Upper lobe of left lung (tissue), 4 donors: ENCODE results near the gene B3GALNT1.

ENCODE experiments used
- CTCF ChIP-seq, 6 experiments: fragments of 450-650 bp in 4 of 6; fragments of 200-600 bp in 2 of 6; sonication (generic) in 2 of 6; IDR thresholded peaks; one replicate each; pipeline ENCODE4 v1.5.1; 2016 to 2019; ENCODE audit warnings: antibody characterized with exemption in 6 of 6
- POLR2A ChIP-seq, 4 donors: fragments of 450-650 bp; IDR thresholded peaks; one replicate each; pipeline ENCODE4 v1.5.1; 2016 to 2017; ENCODE audit warnings: antibody characterized with exemption in 4 of 4, mild to moderate bottlenecking in 2 of 4
- POLR2AphosphoS5 ChIP-seq, 2 donors: sonication (generic); formaldehyde crosslinking; IDR thresholded peaks; one replicate each; pipeline ENCODE4 v1.5.1; 2017; ENCODE audit warnings: antibody characterized with exemption in 2 of 2

GRCh38 chr3:161035711-161036110 is 69.4 kb downstream of the B3GALNT1 start:
- no peak for TF ChIP-seq CTCF (IDR thresholded peaks at IDR 0.05)
- TF ChIP-seq POLR2AphosphoS5 (IDR thresholded peaks at IDR 0.05): no peak
- no peak for TF ChIP-seq POLR2A (IDR thresholded peaks at IDR 0.05)
